ENCODE data around the gene IPO7. TPM values are rescaled to one million over a fixed set of nuclear protein-coding genes. Genes with fewer than 3 reads are reported as not detected.

IPO7 gene
- total RNA-seq, 1 experiment from 2014 or later, result 226 TPM

GRCh38 chr11:9363954-9364912 is 20.2 kb upstream of the IPO7 start (continued):
- TF ChIP-seq USF2 (CRISPR knock-in tag; IDR thresholded peaks at IDR 0.05) (0 out of 2 replicates have a peak, but pooled peaks have one; percentile 4), HMGA2 (CRISPR knock-in tag; IDR thresholded peaks at IDR 0.05) (no peak), MYBL2 (CRISPR knock-in tag; IDR thresholded peaks at IDR 0.05) (0 out of 2 replicates have a peak, but pooled peaks have one; percentile 31), ZNF232 (CRISPR knock-in tag; IDR thresholded peaks at IDR 0.05) (0 out of 2 replicates have a peak, but pooled peaks have one; percentile 60), JUN (CRISPR knock-in tag; IDR thresholded peaks at IDR 0.05) (peak; percentile 84; the same call in 1 of the 2 replicates), ZNF281 (CRISPR knock-in tag; IDR thresholded peaks at IDR 0.05) (peak; percentile 37; the same call in 1 of the 2 replicates), E2F4 (CRISPR knock-in tag; IDR thresholded peaks at IDR 0.05; ENCODE audit: borderline replicate concordance, low read depth) (no peak), FOXP4 (CRISPR knock-in tag; IDR thresholded peaks at IDR 0.05) (no peak), SMAD4 (CRISPR knock-in tag; IDR thresholded peaks at IDR 0.05) (0 out of 2 replicates have a peak, but pooled peaks have one; percentile 56), ZNF416 (CRISPR knock-in tag; IDR thresholded peaks at IDR 0.05) (no peak), TP53 (CRISPR knock-in tag; IDR thresholded peaks at IDR 0.05) (peak; percentile 80; the same call in 1 of the 2 replicates), ZMAT4 (CRISPR knock-in tag; IDR thresholded peaks at IDR 0.05) (no peak), OVOL2 (CRISPR knock-in tag; IDR thresholded peaks at IDR 0.05; ENCODE audit: borderline replicate concordance) (no peak), EMX1 (CRISPR knock-in tag; IDR thresholded peaks at IDR 0.05) (no peak), MAX (CRISPR knock-in tag; IDR thresholded peaks at IDR 0.05) (peak; percentile 86), KAT7 (CRISPR knock-in tag; IDR thresholded peaks at IDR 0.05; ENCODE audit: borderline replicate concordance) (0 out of 2 replicates have a peak, but pooled peaks have one; percentile 38), GABPB1 (CRISPR knock-in tag; IDR thresholded peaks at IDR 0.05) (peak; percentile 80), ATF2 (CRISPR knock-in tag; IDR thresholded peaks at IDR 0.05; ENCODE audit: borderline replicate concordance, low read depth) (no peak), PREB (CRISPR knock-in tag; IDR thresholded peaks at IDR 0.05; ENCODE audit: borderline replicate concordance) (no peak), ATF1 (CRISPR knock-in tag; IDR thresholded peaks at IDR 0.05) (0 out of 2 replicates have a peak, but pooled peaks have one; percentile 40), ZNF671 (CRISPR knock-in tag; IDR thresholded peaks at IDR 0.05) (no peak), AR (CRISPR knock-in tag; IDR thresholded peaks at IDR 0.05) (no peak)
